ENCODE data around the gene MON1A.

The MON1A gene

GRCh38 chr3:49929291-49930167 lies at the start of gene MON1A:
TSS of gene MON1A (minus strand) at chr3:49929811. CDS start at chr3:49913346, 16,465 bp downstream.
- H3K4me3 ChIP-seq (ENCODE audit: low read length), result peak within 1 kb of the TSS; percentile 85
- no peak for DNase-seq (ENCODE audit: low read depth)
- TF ChIP-seq, protein P1, sequence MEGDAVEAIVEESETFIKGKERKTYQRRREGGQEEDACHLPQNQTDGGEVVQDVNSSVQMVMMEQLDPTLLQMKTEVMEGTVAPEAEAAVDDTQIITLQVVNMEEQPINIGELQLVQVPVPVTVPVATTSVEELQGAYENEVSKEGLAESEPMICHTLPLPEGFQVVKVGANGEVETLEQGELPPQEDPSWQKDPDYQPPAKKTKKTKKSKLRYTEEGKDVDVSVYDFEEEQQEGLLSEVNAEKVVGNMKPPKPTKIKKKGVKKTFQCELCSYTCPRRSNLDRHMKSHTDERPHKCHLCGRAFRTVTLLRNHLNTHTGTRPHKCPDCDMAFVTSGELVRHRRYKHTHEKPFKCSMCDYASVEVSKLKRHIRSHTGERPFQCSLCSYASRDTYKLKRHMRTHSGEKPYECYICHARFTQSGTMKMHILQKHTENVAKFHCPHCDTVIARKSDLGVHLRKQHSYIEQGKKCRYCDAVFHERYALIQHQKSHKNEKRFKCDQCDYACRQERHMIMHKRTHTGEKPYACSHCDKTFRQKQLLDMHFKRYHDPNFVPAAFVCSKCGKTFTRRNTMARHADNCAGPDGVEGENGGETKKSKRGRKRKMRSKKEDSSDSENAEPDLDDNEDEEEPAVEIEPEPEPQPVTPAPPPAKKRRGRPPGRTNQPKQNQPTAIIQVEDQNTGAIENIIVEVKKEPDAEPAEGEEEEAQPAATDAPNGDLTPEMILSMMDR (conservative IDR thresholded peaks at IDR 0.05; ENCODE audit: low read depth, low read length), result peak; percentile 39

DNA sequence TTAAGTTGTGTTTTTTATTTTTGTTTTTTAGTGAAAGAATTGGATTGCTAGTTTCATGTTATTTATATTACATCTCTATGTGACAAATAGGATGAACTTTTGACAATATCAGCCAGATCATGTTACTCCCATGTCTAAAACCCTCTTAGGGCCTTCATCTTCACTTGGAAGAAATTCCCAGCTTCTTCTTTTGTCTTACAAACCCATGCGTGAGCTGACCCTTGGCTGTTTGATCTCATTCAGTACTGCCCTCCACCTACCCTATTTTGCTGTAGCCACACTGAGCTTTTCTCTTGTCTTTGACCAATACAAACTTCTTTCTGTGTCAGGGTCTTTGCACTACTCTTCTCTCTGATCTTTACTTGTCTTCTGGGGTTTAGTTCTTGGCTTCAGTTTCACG lies 47.3 kb upstream of the MON1A start:
- no peak overlapping the region for H3K4me3 ChIP-seq (ENCODE audit: low read length)
- TF ChIP-seq, protein P1 (conservative IDR thresholded peaks at IDR 0.05; ENCODE audit: low read depth, low read length), result no peak
- no peak for DNase-seq (ENCODE audit: low read depth)

DNA sequence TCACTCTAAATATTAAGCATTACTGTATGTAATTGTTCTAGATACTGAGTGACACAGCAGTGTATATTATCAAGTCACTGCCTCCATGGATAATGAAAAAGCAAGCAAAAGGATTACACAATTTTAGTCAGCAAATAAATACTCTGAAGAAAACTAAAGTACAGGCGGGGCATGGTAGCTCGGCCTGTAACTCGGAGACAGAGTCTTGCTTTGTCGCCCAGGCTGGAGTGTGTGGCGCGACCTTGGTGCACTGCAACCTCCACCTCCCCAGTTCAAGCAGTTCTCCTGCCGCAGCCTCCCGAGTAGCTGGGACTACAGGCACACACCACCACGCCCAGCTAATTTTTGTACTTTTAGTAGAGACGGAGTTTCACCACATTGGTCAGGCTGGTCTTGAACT lies 43.0 kb upstream of the MON1A start:
- TF ChIP-seq, protein P1 (conservative IDR thresholded peaks at IDR 0.05; ENCODE audit: low read depth, low read length), result no peak
- no peak overlapping the region for H3K4me3 ChIP-seq (ENCODE audit: low read length)
- no peak for DNase-seq (ENCODE audit: low read depth)

GRCh38 chr3:49968346-49968745 lies 38.7 kb upstream of the MON1A start:
- DNase-seq (ENCODE audit: low read depth), result no peak
- no peak overlapping the region for H3K4me3 ChIP-seq (ENCODE audit: low read length)
- TF ChIP-seq, protein P1 (conservative IDR thresholded peaks at IDR 0.05; ENCODE audit: low read depth, low read length), result no peak

GRCh38 chr3:49967291-49967690 lies 37.7 kb upstream of the MON1A start:
- DNase-seq (ENCODE audit: low read depth), result peak; percentile 30
- H3K4me3 ChIP-seq (ENCODE audit: low read length), result no peak overlapping the region
- TF ChIP-seq, protein P1 (conservative IDR thresholded peaks at IDR 0.05; ENCODE audit: low read depth, low read length), result no peak

- peak; percentile 2 for DNase-seq (ENCODE audit: low read depth)
- no peak overlapping the region for H3K4me3 ChIP-seq (ENCODE audit: low read length)
- TF ChIP-seq, protein P1 (conservative IDR thresholded peaks at IDR 0.05; ENCODE audit: low read depth, low read length), result no peak
Measured at GRCh38 chr3:49966233-49966942, 36.8 kb upstream of the MON1A start.

Measured in retinal pigment epithelial cell (primary cell).